GM12891 (cell line): ENCODE results near the gene JAZF1.

ENCODE experiments used
- DNase-seq: peaks from one replicate; pipeline ENCODE4 v3.0.0; 2011; ENCODE audit warnings: low spot score; ENCODE audit not compliant: insufficient read length
- FAIRE-seq: peaks from 2 replicates; lab custom pipeline; 2011; peaks lifted over from hg19 to GRCh38; lab: Jason Lieb, UNC
- PAX5 ChIP-seq: IDR thresholded peaks from 2 replicates; pipeline ENCODE4 v1.6.1; 2011; ENCODE audit warnings: low read length, moderate library complexity, mild to moderate bottlenecking; ENCODE audit not compliant: insufficient read depth, severe bottlenecking
- POLR2A ChIP-seq: IDR thresholded peaks from 2 replicates; pipeline ENCODE4 v1.6.1; 2011; ENCODE audit warnings: low read depth, low read length, control low read depth
- POLR2AphosphoS5 ChIP-seq: IDR thresholded peaks from 2 replicates; pipeline ENCODE4 v1.6.1; 2011; ENCODE audit warnings: low read depth, low read length, control low read depth
- POU2F2 ChIP-seq: IDR thresholded peaks from 2 replicates; pipeline ENCODE4 v1.6.1; 2011; ENCODE audit warnings: low read depth, mild to moderate bottlenecking, control low read depth, low read length, moderate library complexity
- SPI1 ChIP-seq: IDR thresholded peaks from 2 replicates; pipeline ENCODE4 v1.6.1; 2011; ENCODE audit warnings: low read depth, low read length, control low read depth
- TAF1 ChIP-seq: IDR thresholded peaks from 2 replicates; pipeline ENCODE4 v1.6.1; 2011; ENCODE audit warnings: low read depth, low read length, control low read depth

JAZF1 gene

GRCh38 chr7:28169230-28169629 lies 11.4 kb downstream of the JAZF1 start:
- no peak for TF ChIP-seq POU2F2
- TF ChIP-seq SPI1 = no peak
- no peak for TF ChIP-seq POLR2AphosphoS5
- TF ChIP-seq PAX5 = no peak
- TF ChIP-seq TAF1 = no peak
- TF ChIP-seq POLR2A = no peak
- no peak for FAIRE-seq
- DNase-seq = no peak

- DNase-seq = no peak
- FAIRE-seq = peak; percentile 55
- TF ChIP-seq POLR2AphosphoS5 (no peak), POLR2A (no peak), SPI1 (no peak), TAF1 (no peak), POU2F2 (no peak), PAX5 (no peak)
Measured at GRCh38 chr7:28168393-28169158, 12.0 kb downstream of the JAZF1 start.

DNA sequence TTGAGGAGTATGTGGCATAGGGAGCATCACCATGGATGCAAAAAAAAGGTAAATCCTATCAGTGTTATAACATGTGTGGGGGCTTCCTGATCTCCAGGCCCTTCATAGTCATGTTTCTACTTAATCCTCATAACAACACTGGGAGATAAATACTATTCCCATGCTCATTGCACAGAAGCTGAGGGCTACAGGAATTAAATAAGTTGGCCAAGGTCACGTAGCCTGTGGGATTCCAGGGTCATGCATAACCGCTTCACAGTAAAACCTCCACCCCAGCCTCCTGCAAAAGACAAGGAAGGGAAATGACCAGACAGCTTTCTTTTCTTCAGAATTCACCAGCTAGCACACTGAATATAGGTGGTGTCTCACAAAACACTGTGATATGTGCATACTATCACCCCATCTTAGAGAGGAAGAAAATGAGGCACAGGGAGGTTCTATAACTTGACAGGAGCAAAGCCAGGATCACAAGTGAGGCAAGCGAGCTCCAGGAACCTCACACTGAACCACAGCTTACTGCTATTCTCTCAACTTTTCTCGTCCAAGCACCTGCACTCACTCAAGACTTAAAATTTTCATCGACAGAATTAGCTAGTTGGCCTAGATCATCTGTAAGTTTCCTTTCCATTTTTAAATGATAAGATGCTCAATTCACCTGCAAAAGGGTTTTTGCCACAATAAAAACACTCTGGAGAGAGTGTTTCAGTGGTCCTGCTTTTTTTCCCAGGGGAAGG lies 13.4 kb downstream of the JAZF1 start:
- TF ChIP-seq SPI1 (no peak), POU2F2 (no peak), POLR2A (no peak)
- no peak for FAIRE-seq
- DNase-seq = no peak

DNA sequence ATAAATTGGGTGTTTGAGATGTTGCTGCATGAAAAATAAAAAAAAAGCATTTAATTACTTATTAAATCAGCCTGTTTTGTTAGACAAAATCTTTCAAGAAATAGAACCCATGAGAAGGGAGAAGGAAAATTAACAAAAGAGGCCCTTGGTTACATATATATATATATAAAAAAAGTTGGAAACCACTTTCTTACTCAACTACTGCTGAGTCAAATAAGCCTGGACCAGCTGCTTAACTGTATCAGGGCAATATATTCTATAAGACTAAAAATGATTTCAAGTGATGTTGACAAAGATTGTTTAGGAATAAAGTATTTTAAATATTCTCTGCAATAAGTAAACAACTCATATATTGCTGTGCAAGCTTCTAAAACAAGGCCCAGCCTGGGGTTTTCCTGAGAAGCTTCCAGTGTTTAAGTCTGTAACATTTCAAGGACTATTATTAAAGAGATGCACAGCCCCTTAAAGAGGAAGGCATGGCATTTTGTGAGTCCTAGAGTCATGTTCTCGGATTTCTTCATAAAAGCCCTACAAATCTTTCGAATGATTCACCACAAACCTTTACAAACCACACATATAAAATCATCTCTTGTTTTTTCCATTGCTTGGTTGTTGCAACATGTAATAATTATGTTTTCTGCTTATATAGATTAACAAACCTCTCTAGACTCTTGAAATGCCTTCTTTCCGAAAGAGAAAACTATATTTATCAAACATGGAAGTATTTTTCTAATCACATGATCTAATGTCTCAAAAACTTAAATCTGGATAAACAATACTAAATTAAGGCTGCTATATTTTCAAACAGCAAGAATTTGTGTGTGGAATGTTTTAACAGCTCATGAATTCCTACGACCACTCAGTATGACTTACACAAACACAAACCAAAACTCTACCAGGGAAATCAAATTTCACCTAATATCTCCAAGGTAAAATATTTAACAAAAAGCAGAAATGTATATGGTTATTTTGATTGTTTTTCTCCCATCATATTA lies 14.3 kb downstream of the JAZF1 start:
- DNase-seq = no peak
- FAIRE-seq = no peak
- no peak for TF ChIP-seq PAX5
- no peak for TF ChIP-seq TAF1
- no peak for TF ChIP-seq SPI1

GRCh38 chr7:28165261-28165660 lies 15.3 kb downstream of the JAZF1 start:
- FAIRE-seq = no peak
- DNase-seq = no peak
- TF ChIP-seq SPI1 (no peak), PAX5 (no peak), TAF1 (no peak)

DNA sequence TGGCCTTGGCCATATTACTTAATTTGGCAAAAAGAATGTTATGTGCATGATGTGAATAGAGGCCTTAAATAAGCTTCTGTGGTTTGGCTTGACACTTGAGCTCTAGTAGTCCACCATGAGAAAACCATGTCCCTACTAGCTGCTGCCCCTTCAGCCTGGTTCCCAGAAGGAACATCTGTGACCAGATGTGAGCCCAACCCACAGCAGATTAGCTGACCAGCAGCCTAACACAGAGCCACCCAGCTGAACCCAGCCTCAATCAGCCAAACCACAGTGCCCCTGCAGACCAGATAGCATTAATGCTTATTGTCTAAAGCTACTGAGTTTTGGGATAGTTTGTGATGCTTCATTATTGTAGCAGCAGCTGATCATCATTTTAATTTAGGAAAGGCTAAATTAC lies 16.6 kb downstream of the JAZF1 start:
- no peak for FAIRE-seq
- DNase-seq = no peak
- TF ChIP-seq POLR2A (no peak), POLR2AphosphoS5 (no peak), TAF1 (no peak), SPI1 (no peak), POU2F2 (no peak), PAX5 (no peak)

- FAIRE-seq (no peak), DNase-seq (no peak)
- TF ChIP-seq POLR2AphosphoS5 = no peak
- no peak for TF ChIP-seq POU2F2
- no peak for TF ChIP-seq POLR2A
- no peak for TF ChIP-seq TAF1
- no peak for TF ChIP-seq PAX5
Measured at GRCh38 chr7:28161331-28161730, 19.3 kb downstream of the JAZF1 start.

GRCh38 chr7:28160551-28160991 lies 20.0 kb downstream of the JAZF1 start:
- no peak for FAIRE-seq
- DNase-seq = no peak

DNA sequence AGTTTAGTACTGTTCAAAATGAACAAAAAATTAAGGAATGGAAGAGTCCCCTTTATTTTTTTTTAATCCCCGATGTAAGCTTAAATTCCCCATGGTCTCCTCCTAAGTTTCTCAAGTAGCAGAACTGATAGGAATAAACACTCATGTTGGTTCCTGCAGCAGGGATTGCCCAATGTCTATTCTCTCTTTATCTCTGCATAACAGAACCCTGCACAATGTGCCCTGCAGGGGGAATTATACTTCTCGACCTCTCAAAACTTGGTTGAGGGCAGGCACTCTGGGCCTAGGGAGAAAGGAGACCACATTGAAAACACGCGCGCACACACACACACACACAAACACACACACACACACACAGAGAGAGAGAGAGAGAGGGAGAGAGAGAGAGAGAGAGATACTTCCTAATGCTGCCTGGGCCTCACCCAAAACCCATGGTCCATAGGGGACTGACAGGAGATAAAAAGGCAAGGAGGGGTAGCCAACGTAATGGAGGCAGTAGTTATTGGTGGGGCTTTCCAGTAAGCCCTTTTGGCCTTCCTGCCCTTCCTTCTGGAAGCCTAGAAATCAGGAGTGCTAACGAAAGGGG lies 22.7 kb downstream of the JAZF1 start:
- DNase-seq = no peak
- TF ChIP-seq PAX5 (no peak), POLR2AphosphoS5 (no peak), POLR2A (no peak), TAF1 (no peak), SPI1 (no peak), POU2F2 (no peak)
- no peak for FAIRE-seq

More at GRCh38 chr7:28160551-28160991, 20.0 kb downstream of the JAZF1 start:
- TF ChIP-seq SPI1 = no peak
- no peak for TF ChIP-seq POLR2A
- no peak for TF ChIP-seq POLR2AphosphoS5
- TF ChIP-seq TAF1 = no peak
- TF ChIP-seq POU2F2 = no peak
- TF ChIP-seq PAX5 = no peak
